GM18870 (cell line): ENCODE results near the gene GINS3.

Source experiments
- ATAC-seq: cut with Tn5 transposase; IDR thresholded peaks from one replicate; pipeline ENCODE4 v1.9.1; 2021; ENCODE audit warnings: moderate library complexity; ENCODE audit not compliant: unreplicated experiment

The GINS3 gene

DNA sequence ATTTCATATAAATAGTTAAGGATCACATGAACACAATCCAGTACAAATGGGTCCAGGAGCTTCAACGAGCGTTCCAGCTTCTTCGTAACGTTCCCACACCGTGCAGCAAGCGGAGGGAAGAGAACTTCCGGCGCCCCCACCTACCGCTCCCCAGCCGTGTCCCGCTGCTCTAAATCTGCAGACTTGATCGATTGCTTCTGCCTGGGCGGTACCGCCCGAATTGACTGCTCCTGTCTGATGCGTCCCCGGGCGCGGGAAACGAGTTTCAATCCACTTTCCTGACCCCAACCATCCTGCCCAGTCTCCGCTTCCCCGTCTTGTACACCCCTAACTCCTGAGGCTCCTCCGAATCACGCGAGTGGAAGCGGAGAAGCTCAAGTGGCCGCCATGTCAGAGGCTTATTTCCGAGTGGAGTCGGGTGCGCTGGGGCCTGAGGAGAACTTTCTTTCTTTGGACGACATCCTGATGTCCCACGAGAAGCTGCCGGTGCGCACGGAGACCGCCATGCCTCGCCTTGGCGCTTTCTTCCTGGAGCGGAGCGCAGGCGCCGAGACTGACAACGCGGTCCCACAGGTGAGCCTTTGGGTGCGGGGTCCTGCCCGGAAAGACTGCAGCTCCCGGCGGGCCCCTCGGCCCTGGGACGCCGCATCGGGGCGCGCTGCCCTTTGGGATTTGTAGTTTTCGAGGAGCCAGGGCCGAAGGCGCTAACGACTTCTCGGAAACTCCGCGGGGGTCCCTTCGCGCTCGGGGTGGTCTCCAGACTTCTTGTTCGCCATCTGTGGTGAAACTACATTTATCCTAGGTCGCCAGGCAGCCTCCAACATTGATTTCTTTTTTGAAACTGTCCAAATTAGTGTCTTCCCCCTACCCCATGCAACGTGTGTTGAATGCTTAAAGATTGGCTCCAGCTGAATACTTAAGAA, at the start of gene GINS3:
TSS of gene GINS3 (plus strand) at position 257 of the 923 bp plus-strand sequence. CDS start at position 388, 131 bp downstream.
- peak; percentile 75 for ATAC-seq

- no peak for ATAC-seq
Observed at GRCh38 chr16:58343562-58343961, 48.7 kb upstream of the GINS3 start.

- no peak for ATAC-seq
Observed at GRCh38 chr16:58345574-58346354, 46.5 kb upstream of the GINS3 start.

DNA sequence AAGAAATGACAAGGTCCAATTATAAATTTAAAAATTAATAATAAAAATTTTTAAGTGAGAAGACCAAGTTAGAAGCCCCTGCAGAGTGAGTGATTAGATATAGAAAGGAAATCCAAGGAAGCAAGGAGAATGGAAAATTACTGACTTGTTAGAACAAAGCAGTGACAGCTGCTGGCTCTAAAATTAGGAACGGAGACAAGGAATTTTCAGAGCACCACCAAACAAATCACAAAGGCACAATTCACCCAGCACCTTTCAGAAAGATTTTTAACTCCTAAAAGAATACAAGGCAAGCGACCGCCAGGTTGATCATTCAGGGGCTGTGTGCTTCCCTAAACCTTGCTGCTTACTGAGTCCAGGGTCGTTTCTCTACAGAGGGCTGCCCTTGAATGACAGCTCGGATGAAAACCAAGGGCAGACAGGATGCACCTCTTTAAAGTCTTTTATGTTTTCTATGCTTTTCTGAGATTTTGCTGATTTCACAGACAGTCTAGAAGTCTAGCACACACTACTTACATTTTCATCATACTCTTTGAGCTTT, 45.4 kb upstream of the GINS3 start:
- ATAC-seq: no peak

GRCh38 chr16:58348986-58349385, 43.3 kb upstream of the GINS3 start:
- ATAC-seq: no peak

GRCh38 chr16:58352690-58353089, 39.6 kb upstream of the GINS3 start:
- ATAC-seq: no peak

GRCh38 chr16:58360041-58360634, 32.1 kb upstream of the GINS3 start:
- no peak for ATAC-seq

DNA sequence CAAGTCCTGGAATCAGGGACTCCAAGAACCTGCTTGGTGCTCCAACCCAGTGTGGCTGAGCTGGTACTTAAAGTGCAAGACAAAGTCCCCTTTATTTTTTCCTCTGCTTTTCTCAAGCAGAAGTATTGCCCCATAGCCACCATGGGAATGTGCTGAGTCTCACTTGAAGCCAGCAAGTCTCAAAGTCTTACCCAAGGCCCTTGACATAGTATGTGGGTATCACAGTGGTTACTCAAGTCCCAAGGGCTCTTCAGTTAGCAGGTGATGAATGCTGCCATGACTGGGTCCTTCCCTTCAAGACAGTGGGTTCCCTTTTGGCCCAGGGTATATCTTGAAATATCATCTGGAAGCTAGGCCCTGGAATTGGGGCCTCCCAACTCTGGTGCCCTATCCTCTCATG, 30.5 kb upstream of the GINS3 start:
- no peak for ATAC-seq

DNA sequence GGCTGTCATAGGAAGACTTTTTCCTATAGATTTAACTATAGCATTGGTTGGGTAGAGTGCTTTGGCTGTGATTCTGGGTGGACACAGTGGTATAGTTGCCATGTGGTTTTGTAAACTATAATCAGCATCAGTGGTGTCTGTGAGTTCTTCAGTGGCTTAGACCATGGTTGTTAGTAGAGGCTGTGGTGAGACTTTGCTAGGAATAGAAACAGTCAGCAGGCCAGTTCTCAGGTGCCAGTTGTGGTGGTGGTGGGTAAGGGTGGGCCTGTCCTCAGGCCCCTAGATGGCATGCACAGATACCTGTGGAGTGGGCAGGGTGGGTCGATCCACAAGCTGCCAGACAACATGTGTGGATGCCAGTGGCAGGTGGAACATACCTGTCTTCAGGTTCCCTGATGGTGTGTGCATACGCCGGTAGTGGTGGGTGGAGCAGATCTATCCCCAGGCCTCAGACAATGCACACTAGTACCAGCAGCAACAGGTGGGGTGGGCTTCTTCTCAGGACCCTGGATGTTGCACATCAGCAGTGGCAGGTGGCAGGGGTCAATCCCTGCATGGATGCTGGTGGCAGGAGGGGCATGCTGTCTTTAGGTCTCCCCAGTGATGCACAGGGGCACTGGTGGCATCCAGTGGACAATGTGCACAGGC, 28.4 kb upstream of the GINS3 start:
- no peak for ATAC-seq

- ATAC-seq: no peak
Observed at GRCh38 chr16:58365623-58366022, 26.6 kb upstream of the GINS3 start.

DNA sequence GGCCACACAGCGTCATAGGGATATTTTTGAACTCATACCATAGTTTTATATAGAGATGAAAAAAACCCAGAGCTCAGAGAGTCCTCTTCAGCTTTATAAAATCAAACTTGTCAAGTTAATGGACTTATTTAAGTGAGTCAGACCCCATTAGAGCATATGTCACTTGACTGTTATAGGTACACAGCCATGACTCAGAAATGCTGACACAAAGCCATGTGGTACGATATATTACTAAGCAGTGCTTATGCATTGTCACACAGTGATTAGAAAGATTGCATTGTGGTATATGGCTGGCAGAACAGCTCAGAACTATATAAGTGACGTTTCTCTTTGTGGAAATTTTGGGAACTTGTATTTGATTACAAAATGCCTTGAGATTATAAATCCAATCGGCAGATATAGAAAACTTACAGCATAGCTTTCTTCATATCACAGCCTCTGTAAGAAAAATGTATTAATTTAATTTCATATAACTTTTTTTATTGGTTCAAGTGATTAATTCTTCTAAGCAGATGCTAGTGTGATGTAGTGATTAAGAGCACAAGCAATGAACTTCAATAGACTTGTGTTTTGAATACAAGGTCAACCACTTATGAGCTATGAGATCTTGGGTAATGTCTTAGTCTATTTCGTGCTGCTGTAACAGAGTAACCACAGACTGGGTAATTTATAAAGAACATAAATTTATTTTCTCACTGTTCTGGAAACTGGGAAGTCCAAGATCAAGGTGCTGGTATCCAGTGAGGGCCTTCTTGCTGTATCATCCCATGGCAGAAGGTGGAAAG, 25.8 kb upstream of the GINS3 start:
- no peak for ATAC-seq

DNA sequence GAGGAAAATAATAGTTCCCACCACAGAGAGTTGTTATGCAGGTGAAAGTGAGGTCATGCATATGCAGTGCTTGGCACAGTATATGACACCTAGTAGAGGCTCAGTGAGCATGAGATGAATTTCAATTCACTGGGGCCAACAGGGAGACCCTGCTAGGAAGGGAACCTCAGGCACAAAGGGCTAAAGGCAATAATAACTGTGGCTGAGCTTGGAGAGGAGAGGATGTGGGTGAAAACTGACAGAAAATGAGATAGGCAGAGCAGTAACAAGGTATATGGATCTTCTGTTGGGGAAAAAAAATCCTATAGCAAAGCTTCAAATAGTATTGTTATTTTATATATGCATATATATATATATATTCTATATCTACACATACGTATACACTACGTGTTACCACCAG, 25.0 kb upstream of the GINS3 start:
- no peak for ATAC-seq

- no peak for ATAC-seq
Observed at GRCh38 chr16:58371841-58372240, 20.4 kb upstream of the GINS3 start.

GRCh38 chr16:58375386-58375785, 16.9 kb upstream of the GINS3 start:
- ATAC-seq: no peak

- ATAC-seq: no peak
Observed at GRCh38 chr16:58377932-58378331, 14.3 kb upstream of the GINS3 start.

DNA sequence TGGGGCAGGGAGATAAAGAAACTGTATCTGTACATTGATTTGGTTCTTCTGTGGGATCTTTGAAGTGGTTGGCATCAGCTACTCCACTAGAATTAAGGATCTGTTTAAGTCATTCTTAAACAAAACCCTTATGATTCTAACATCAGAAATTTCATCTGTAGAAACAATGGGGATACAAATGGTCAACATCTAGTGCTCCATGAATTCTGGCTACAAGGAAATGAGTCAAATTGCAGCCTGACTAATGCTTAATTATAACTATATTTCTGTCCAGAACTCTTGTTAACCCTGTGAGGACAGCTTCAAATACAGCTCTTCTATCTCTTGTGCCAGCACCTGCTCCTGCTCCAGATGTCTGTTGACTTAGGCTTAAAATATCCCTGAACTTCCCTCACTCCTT, 13.9 kb upstream of the GINS3 start:
- ATAC-seq: no peak

DNA sequence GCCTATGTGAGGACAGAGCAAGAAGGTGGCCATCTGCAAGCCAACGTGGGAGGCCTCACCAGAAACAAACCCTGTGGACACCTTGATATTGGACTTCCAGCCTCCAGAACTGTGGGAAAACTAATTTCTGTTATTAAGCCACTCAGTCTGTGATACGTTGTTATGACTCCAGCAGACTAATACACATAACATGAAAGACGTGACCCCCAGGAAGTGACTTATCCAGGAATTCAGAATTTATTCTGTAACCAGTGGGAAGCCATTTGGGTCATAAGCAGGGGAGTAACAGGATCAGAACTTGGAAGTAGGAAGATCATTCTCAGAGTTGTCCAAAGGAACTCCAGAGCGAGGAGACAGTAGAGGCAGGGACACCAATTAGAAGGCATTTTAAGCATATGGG, 12.5 kb upstream of the GINS3 start:
- ATAC-seq: no peak

GRCh38 chr16:58381661-58382060, 10.6 kb upstream of the GINS3 start:
- no peak for ATAC-seq

DNA sequence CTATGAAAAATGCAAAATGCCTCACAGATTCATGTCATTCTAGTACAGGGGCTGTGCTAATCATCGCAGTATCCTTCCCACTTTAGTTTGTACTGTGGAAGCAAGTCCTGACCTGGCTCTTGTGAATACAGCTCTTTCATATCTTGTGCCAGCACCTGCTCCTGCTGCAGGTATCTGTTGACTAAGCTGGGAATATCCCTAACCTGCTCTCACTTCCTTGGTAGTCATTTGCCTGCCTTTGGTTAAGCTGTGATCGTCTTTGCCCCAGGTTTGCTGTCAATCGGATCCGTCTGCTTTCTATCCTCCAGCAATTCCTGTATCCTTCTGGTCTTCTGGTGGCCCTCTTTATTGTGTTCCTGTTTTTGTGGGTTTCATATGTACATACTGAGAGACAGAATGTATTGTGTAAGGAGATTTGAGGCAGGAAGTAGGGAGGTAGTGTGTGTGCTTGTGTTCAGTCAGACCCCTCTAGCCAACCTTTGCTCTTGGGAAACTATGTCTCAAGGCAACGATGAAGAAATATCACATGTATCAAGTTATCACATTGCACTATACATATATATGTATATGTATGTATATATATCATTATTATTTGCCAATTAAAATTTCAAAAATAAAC, 7.7 kb upstream of the GINS3 start:
- peak; percentile 75 for ATAC-seq
